Kidney (tissue), 14 donors: Measurements from ENCODE around the gene MRTO4. TPM values are rescaled to one million over a fixed set of nuclear protein-coding genes. Genes with fewer than 3 reads are reported as not detected.
"Not testable (repeated sequence)": the region's sequence is repeated elsewhere in the genome, so short reads cannot be mapped to it uniquely, and the experiment has no call there.

ENCODE experiments used
- DNase-seq, 5 donors: peaks; one replicate each; pipeline ENCODE4 v3.0.0-alpha.2; 2013 to 2020
- FAIRE-seq: peaks from 2 replicates; lab custom pipeline; 2012; peaks lifted over from hg19 to GRCh38; lab: Jason Lieb, UNC
- H3K27ac ChIP-seq, 2 donors: one replicate each; pipeline ENCODE4 v1.7.0; 2013; ENCODE audit warnings: low read depth in 2 of 2, low read length in 2 of 2, inconsistent platforms in 1 of 2
- H3K27me3 ChIP-seq: one replicate; pipeline ENCODE4 v1.7.1; 2013; ENCODE audit warnings: low read length, inconsistent platforms; ENCODE audit not compliant: control insufficient read depth, insufficient read depth
- H3K36me3 ChIP-seq, 3 donors: one replicate each; pipeline versions ENCODE4 v1.7.0 to v1.7.1; 2013; ENCODE audit warnings: low read length in 3 of 3, control low read depth in 1 of 3, inconsistent platforms in 1 of 3; ENCODE audit not compliant: insufficient read depth in 3 of 3, control insufficient read depth in 2 of 3
- H3K4me1 ChIP-seq, 3 donors: one replicate each; pipeline versions ENCODE4 v1.7.0 to v1.7.1; 2013; ENCODE audit warnings: low read length in 3 of 3, inconsistent platforms in 1 of 3, low read depth in 1 of 3; ENCODE audit not compliant: control insufficient read depth in 2 of 3, insufficient read depth in 2 of 3
- H3K4me3 ChIP-seq, 3 donors: one replicate each; pipeline versions ENCODE4 v1.7.0 to v1.8.1; 2013; ENCODE audit warnings: low read length in 3 of 3, control low read depth in 1 of 3, inconsistent platforms in 1 of 3
- H3K9ac ChIP-seq, 3 donors: one replicate each; pipeline versions ENCODE4 v1.7.0 to v1.7.1; 2013; ENCODE audit warnings: low read length in 3 of 3, control low read depth in 1 of 3, inconsistent platforms in 1 of 3
- H3K9me3 ChIP-seq, 3 donors: one replicate each; pipeline versions ENCODE4 v1.7.0 to v1.7.1; 2013; ENCODE audit warnings: low read length in 3 of 3, control low read depth in 1 of 3, inconsistent platforms in 1 of 3; ENCODE audit not compliant: control insufficient read depth in 2 of 3, insufficient read depth in 1 of 3
- intact Hi-C: fragments of 100-400 bp; cut with DNase I; formaldehyde crosslinking; loops from one replicate; pipeline ENCODE4 v1.11.1; 2022
- polyA plus RNA-seq: library from polyadenylated mRNA; stranded (reverse); fragments of 350-450 nt; fragmentation: Illumina TruSeq; extraction: RNeasy Lipid Tissue Mini Kit (QIAGEN cat#74804); gene quantifications from one replicate; pipeline ENCODE4 v1.2.3, GENCODE V29; 2014; ENCODE audit warnings: low read depth, low replicate concordance; ENCODE audit not compliant: insufficient read depth
- total RNA-seq: library from RNA; stranded (reverse); fragmentation: NEBNext Ultra II Directional; extraction: Animal tissue kit (Norgen Biotek cat#: 25700); gene quantifications from one replicate; pipeline ENCODE4 v1.2.1, GENCODE V29; 2021
- TF ChIP-seq, protein P1 (sequence below): IDR thresholded peaks from 3 replicates; pipeline ENCODE4 v1.5.1; 2012; ENCODE audit warnings: mild to moderate bottlenecking, moderate library complexity, borderline replicate concordance; ENCODE audit not compliant: insufficient read depth; ENCODE audit errors: extremely low read depth
- donor health status: control.
- donor health status: control.
- donor health status: control.
- donor health status: control.
- donor health status: control.
- donor health status: DM: yes; HTN: yes; CAD: no.
- donor health status: Normal renal cell carcinoma (clear cell type).

MRTO4 gene
- total and polyA plus RNA-seq, 2 donors from 2014 or later, result 18.6 to 24.5 TPM

GRCh38 chr1:19294638-19295037 lies 43.0 kb downstream of the MRTO4 start:
- DNase-seq (no peak), FAIRE-seq (no peak)
- H3K36me3 ChIP-seq, result peaks cover 0 to 4% (median 0%) of the 10 kb centered on the region in 3 donors
- peaks cover 0 to 2% (median 0%) of the 10 kb centered on the region in 3 donors for H3K4me1 ChIP-seq
- intact Hi-C loops, result no loop called here
- no peak overlapping the region for H3K4me3 ChIP-seq
- H3K27ac ChIP-seq, result no peak overlapping the region
- H3K27me3 ChIP-seq, result no peaks in the 10 kb centered on the region
- TF ChIP-seq, protein P1, sequence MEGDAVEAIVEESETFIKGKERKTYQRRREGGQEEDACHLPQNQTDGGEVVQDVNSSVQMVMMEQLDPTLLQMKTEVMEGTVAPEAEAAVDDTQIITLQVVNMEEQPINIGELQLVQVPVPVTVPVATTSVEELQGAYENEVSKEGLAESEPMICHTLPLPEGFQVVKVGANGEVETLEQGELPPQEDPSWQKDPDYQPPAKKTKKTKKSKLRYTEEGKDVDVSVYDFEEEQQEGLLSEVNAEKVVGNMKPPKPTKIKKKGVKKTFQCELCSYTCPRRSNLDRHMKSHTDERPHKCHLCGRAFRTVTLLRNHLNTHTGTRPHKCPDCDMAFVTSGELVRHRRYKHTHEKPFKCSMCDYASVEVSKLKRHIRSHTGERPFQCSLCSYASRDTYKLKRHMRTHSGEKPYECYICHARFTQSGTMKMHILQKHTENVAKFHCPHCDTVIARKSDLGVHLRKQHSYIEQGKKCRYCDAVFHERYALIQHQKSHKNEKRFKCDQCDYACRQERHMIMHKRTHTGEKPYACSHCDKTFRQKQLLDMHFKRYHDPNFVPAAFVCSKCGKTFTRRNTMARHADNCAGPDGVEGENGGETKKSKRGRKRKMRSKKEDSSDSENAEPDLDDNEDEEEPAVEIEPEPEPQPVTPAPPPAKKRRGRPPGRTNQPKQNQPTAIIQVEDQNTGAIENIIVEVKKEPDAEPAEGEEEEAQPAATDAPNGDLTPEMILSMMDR, result no peak
- no peak overlapping the region for H3K9ac ChIP-seq
- peaks cover 0 to 10% (median 8%) of the 10 kb centered on the region in 3 donors for H3K9me3 ChIP-seq

- Histone ChIP-seq H3K27me3 (no peaks in the 10 kb centered on the region), H3K4me3 (no peak overlapping the region), H3K9me3 (peaks cover 0 to 1% (median under 1%) of the 10 kb centered on the region in 3 donors), H3K27ac (no peak overlapping the region), H3K36me3 (peaks cover 0 to 19% (median 13%) of the 10 kb centered on the region in 3 donors), H3K4me1 (no peaks in the 10 kb centered on the region), H3K9ac (no peak overlapping the region)
- TF ChIP-seq, protein P1, result no peak
- DNase-seq (no peak), FAIRE-seq (no peak)
- intact Hi-C loops, result no loop called here
Measured at GRCh38 chr1:19300211-19300610, 48.6 kb downstream of the MRTO4 start.

GRCh38 chr1:19304081-19304480 lies 52.5 kb downstream of the MRTO4 start:
- H3K4me1 ChIP-seq, H3K4me3 ChIP-seq, intact Hi-C loops, H3K27ac ChIP-seq, H3K27me3 ChIP-seq, DNase-seq, FAIRE-seq, H3K9ac ChIP-seq, H3K9me3 ChIP-seq: not testable (repeated sequence)
- H3K36me3 ChIP-seq, result peaks cover 0 to 41% (median 20%) of the 10 kb centered on the region in 3 donors

- H3K27ac ChIP-seq, result no peak overlapping the region
- intact Hi-C loops, result no loop called here
- H3K27me3 ChIP-seq, result no peaks in the 10 kb centered on the region
- no peak overlapping the region for H3K4me3 ChIP-seq
- peak in 1 of 5 donors; percentile 33 for DNase-seq
- peaks cover 0 to 41% (median 20%) of the 10 kb centered on the region in 3 donors for H3K36me3 ChIP-seq
- peaks cover 0 to 5% (median 3%) of the 10 kb centered on the region in 3 donors for H3K4me1 ChIP-seq
- no peak for FAIRE-seq
- H3K9ac ChIP-seq, result no peak overlapping the region
- TF ChIP-seq, protein P1, result no peak
- H3K9me3 ChIP-seq, result no peaks in the 10 kb centered on the region
Measured at GRCh38 chr1:19305880-19306279, 54.3 kb downstream of the MRTO4 start.
